ENCODE measurements around the gene GPR18.
"Not testable (repeated sequence)": the region's sequence is repeated elsewhere in the genome, so short reads cannot be mapped to it uniquely, and the experiment has no call there.

The GPR18 gene

GRCh38 chr13:99266827-99267226 is 8.6 kb upstream of the GPR18 start:
- no peak for DNase-seq (ENCODE audit: low read depth)

- peak; percentile 51 for DNase-seq (ENCODE audit: low read depth)
These were observed 7.7 kb upstream of the GPR18 start for GRCh38 chr13:99265821-99266426.

DNA sequence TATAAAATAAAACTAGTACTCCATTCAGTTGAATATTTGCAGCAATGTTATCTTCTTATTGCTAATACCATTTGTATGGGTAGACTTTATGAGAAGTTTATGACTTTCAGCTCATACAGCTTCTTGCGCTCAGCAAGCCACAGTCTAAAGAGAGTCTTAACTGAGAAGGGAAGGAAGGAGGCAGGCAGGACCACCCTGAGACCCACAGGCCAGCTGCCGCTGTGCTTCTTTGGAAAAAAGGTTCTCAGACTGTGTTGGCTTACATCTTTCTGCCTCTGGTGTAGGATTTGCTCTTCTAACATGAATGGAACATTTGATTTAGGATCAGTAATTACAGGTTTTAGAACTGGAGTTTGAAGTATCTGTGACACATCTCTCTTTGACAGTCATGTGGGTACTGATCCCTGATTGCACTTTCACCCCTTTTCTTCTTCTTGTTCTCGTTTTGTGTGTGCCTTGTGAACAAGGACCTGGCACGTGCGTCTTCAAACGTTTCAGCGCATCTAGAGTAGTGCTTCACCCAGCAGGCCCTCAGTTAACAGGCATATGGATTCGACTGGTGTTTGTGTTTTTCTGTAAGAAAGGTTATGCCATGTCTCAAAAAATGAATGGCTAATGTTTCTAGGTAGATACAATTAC is 7.1 kb upstream of the GPR18 start:
- DNase-seq (ENCODE audit: low read depth) = no peak

- no peak for DNase-seq (ENCODE audit: low read depth)
These were observed 5.9 kb upstream of the GPR18 start for GRCh38 chr13:99264051-99264450.

DNA sequence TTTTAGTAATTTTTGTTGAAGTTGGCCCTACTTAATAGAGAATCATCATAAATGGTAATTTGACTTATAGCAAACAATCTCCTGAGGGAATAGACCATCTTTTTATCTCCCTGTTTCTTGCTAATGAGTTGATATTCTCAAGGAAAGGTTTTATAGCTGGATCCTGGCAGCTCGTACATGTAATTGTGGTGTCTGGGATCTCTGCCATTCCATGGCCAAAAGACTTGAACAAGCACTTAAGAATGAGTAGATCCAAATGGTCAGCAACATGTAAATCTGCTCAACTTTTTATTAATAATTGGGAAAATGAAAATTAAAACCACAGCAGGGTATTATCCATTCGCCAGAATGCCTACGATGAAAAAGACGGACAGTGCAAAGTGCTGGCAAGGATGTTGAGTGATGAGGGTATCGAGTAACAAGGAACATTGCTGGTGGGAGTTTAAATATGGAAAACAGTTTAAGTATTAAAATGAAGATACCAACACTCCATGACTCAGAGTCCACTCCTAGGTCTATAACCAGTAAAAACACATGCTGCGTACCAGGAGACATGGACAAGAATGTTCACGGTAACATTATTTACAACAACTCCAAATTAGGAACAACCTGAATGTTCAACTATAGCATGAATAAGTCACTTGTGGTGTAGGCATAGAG is 5.1 kb upstream of the GPR18 start:
- no peak for DNase-seq (ENCODE audit: low read depth)

DNA sequence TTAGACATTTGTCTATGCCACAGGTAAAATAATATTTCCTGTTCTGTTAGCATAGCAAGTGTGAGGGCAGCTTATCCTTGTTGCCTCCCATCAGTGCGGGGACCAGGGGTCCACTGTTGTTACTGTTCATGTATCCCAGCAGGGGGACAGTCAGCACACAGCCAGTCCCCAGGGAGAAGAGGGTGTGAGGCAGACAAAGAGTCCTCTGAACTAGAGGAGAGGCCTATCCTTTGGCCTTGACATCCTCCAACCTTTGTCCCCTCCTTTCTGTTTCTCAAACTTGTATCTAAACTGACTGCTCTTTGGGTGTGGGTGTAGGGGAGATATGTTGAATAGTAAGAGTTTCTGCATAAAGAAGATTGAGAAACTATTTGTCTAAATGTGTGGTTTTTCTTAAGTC is 2.9 kb upstream of the GPR18 start:
- no peak for DNase-seq (ENCODE audit: low read depth)

- no peak for DNase-seq (ENCODE audit: low read depth)
These were observed 2.0 kb upstream of the GPR18 start for GRCh38 chr13:99260216-99260615.

DNA sequence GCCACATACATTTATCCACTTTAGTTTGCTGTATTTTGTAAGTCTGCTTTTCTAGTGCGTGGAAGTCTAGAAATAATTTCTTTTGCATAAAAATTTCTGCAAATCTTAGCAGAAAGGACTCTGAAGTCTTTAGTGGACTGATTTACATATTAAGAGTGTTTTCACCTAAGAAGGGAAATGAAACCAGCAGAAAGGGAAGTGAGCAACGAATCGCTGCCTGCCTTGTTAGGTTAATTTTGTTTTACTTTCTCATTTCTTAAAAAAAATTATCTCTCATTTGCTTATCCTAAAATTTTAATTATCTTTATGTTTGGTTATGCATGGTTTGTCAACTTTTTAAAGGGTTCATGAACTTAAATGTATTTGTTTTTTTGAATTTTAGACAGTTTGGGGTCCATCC is 767 bp upstream of the GPR18 start:
- DNase-seq (ENCODE audit: low read depth) = no peak

- DNase-seq (ENCODE audit: low read depth) = no peak
These were observed 888 bp downstream of the GPR18 start for GRCh38 chr13:99257291-99257690.

DNA sequence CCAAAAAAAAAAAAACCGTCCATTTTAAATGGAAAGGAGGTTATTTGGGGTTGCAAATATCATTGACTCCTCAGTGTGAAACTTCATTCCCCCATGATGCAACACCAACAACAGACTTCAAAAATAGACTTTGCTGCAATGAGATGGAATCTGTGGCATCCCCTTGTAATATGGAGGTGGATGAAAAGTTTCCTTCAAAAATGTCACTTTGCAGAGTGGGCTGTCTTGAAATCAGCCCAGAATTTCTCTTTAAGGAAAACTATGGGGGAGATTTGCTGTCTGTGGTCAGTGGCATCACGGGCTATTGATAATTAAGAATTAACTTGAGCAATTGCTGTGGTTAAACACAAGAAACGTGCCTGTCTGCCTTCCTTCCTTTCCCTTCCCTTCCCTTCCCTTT is 1.5 kb downstream of the GPR18 start:
- peak; percentile 68 for DNase-seq (ENCODE audit: low read depth)

GRCh38 chr13:99256283-99256682 is 1.9 kb downstream of the GPR18 start:
- DNase-seq (ENCODE audit: low read depth) = no peak

GRCh38 chr13:99255271-99255670 is 2.9 kb downstream of the GPR18 start:
- DNase-seq (ENCODE audit: low read depth) = no peak

- DNase-seq (ENCODE audit: low read depth) = no peak
These were observed 3.3 kb downstream of the GPR18 start for GRCh38 chr13:99254830-99255229.

- no peak for DNase-seq (ENCODE audit: low read depth)
These were observed 6.3 kb downstream of the GPR18 start for GRCh38 chr13:99251921-99252320.

DNA sequence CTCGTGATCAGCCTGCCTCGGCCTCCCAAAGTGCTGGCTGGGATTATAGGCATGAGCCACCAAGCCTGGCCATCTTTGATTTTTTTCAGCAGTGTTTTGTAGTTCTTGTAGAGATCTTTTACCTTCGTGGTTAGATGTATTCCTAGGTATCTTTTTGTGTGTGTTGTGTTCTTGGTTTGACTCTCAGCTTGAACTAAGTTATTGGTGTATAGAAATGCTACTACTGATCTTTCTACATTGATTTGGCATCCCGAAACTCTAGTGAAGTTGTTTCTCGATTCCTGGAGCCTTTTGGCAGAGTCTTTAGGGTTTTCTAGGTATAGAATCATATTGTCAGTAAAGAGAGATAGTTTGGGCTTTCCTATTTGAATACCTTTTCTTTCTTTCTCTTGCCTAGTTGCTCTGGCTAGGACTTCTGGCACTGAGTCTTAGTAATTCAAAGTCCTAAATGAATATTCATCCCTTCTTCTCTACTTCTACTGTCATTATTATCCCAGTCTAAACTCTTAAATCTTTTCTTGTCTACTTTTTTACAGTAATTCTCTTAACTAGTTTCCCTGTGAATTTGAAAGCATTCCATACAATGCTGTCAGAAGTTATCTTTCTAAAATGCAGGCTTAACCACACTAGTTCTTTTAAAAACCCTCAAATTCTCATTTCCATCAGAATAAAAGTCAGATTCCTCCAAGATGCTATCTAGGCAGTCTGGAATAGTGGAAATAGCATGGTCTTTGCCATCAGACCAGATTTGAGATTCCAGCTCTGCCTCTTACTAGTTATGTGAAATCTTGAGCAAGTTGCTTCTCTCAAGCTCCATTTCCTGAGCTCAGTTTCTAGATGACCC is 7.0 kb downstream of the GPR18 start:
- no peak for DNase-seq (ENCODE audit: low read depth)

GRCh38 chr13:99249606-99250005 is 8.6 kb downstream of the GPR18 start:
- DNase-seq (ENCODE audit: low read depth) = not testable (repeated sequence)

- not testable (repeated sequence) for DNase-seq (ENCODE audit: low read depth)
These were observed 9.0 kb downstream of the GPR18 start for GRCh38 chr13:99249178-99249577.

GRCh38 chr13:99246100-99246499 is 12.1 kb downstream of the GPR18 start:
- no peak for DNase-seq (ENCODE audit: low read depth)

DNA sequence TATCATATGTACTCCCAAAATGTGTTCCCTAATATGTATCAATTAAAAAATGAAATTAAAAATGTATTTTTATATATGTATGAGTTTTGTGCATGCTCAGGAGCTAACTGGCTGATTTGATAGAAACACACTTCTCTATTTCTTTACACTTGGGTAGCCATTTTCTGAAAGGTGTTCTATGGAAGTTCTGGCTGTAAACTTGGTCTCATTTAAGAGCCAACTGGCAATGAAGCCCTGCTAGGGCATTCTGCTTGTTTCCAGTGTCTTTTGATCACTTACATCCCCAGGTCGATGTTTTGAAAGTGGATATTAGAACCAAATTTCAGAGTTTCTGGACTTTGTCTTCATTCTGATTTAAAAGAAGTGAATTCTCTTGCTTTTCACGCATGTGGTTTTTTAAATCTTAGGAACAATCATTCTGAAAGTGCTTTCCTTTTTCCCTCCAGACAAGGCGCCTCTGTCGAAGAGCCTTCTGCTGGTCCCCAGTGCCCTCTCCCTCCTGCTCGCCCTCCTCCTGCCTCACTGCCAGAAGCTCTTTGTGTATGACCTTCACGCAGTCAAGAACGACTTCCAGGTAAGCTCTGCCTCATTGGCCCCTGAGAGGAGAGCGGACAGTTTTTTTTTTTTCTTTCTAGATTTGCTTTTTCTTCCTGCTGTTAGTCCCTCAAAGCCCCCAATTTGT is 20.1 kb downstream of the GPR18 start:
- no peak for DNase-seq (ENCODE audit: low read depth)

GRCh38 chr13:99231721-99232120 is 26.5 kb downstream of the GPR18 start:
- DNase-seq (ENCODE audit: low read depth) = no peak

DNA sequence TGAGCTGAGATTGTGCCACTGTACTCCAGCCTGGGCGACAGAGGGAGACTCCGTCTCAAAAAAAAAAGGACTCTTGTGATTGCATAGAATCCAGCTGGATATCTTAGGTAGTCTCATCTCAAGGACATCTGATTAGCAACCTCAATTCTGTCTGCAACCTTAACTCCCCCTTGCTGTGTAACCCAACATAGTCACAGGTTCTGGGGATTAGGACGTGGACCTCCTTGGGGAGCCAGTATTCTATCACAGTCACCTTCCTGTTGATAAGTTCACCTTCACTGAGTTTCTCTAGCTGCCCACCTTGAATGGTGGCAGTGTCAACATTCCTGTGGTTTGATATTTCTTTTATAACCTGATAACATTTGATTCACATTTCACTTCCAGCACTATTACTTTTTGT is 27.2 kb downstream of the GPR18 start:
- no peak for DNase-seq (ENCODE audit: low read depth)

DNA sequence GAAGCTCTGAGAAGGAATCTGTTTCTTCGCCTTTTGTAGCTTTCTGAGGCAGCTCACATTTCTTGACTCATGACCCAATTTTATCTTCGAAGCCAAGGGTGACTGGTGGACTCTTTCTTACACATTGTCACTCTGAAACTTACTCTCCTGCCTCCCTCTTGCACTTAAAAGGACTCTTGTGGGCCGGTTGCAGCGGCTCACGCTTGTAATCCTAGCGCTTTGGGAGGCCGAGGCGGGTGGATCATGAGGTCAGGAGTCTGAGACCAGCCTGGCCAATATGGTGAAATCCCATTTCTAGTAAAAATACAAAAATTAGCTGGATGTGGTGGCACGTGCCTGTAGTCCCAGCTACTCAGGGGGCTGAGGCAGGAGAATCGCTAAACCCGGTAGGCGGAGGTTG is 27.6 kb downstream of the GPR18 start:
- DNase-seq (ENCODE audit: low read depth) = not testable (repeated sequence)
